Breast epithelium (tissue), 3 donors: ENCODE results near the gene BMP7.

Experiments
- POLR2A ChIP-seq: fragments of 450-650 bp; IDR thresholded peaks from one replicate; pipeline ENCODE4 v1.6.1; 2016; ENCODE audit warnings: antibody characterized with exemption, mild to moderate bottlenecking, moderate library complexity
- TF ChIP-seq, protein P1 (sequence below), 3 donors: fragments of 450-650 bp; IDR thresholded peaks; one replicate each; pipeline ENCODE4 v1.5.1; 2016 to 2017; ENCODE audit warnings: antibody characterized with exemption in 3 of 3, mild to moderate bottlenecking in 3 of 3, moderate library complexity in 3 of 3

GRCh38 chr20:57283860-57284259, 17.4 kb upstream of the BMP7 start:
- TF ChIP-seq, protein P1, sequence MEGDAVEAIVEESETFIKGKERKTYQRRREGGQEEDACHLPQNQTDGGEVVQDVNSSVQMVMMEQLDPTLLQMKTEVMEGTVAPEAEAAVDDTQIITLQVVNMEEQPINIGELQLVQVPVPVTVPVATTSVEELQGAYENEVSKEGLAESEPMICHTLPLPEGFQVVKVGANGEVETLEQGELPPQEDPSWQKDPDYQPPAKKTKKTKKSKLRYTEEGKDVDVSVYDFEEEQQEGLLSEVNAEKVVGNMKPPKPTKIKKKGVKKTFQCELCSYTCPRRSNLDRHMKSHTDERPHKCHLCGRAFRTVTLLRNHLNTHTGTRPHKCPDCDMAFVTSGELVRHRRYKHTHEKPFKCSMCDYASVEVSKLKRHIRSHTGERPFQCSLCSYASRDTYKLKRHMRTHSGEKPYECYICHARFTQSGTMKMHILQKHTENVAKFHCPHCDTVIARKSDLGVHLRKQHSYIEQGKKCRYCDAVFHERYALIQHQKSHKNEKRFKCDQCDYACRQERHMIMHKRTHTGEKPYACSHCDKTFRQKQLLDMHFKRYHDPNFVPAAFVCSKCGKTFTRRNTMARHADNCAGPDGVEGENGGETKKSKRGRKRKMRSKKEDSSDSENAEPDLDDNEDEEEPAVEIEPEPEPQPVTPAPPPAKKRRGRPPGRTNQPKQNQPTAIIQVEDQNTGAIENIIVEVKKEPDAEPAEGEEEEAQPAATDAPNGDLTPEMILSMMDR (IDR thresholded peaks at IDR 0.05) = no peak
- TF ChIP-seq POLR2A = no peak
